Measurements from ENCODE around the gene PEF1.

The PEF1 gene

DNA sequence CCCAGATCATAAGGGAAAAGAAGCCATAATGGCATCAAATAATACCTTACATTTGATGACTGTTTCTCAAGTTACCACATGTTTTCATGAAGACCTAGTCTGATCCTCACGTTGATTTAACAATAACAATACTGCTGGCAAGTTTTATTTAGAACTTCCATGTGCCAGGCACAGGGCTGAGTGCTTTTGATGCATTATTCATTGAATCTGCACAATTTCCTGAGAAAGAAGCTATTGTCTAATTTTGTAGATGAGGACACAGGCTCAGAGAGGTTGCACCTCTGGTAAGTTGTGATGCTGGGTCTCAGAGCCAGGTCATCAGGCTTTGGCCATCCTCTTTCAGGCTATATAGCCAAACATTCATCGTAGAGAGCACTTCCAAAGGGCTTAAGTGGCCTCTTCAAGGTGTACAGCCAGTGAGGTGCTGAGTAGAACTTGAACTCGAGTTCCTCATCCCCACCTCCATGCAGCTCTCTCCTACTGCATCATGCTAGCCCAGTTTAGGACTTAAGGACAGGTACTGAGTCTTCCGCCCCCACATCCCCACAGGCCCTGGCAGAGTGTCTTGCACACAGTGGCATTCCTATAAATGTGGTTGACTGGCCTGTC lies 8.3 kb upstream of the PEF1 start:
- no peak for DNase-seq

DNA sequence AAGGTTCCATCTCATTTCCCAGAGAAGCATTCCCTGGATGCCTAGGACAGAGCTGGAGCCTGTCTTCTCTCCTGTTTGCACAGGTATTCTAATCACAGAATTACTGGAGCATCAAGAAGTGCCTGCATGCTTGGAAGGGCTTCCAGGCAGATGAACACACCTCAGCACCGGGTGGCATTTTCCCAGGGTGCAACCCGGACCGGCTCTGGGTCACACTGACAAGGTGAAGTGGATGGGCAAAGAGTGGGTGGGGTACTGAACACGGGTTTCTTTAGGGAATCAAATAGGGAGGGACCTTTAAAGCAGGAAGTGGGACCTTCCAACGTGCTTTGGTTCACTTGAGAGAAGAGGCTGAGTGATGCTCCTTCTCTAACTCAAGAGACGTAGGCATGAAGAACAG lies 7.1 kb upstream of the PEF1 start:
- DNase-seq = no peak

DNA sequence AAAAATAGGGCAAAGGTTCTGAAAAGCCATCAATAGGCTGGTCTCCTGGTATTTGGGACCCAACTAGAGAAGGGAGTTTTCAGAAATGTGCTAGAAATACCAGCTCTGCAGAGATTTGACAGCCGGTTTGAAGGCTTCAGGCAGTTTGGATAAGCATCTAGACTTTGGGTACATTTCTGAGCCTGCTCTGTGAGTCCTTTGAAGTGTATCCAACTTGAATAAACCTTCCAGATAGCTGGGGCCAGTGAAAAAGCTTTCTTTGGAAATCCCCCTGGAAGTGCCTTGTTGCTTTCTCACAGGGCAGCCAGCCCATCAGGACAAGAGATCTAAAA lies 6.4 kb upstream of the PEF1 start:
- DNase-seq = peak; percentile 75

DNA sequence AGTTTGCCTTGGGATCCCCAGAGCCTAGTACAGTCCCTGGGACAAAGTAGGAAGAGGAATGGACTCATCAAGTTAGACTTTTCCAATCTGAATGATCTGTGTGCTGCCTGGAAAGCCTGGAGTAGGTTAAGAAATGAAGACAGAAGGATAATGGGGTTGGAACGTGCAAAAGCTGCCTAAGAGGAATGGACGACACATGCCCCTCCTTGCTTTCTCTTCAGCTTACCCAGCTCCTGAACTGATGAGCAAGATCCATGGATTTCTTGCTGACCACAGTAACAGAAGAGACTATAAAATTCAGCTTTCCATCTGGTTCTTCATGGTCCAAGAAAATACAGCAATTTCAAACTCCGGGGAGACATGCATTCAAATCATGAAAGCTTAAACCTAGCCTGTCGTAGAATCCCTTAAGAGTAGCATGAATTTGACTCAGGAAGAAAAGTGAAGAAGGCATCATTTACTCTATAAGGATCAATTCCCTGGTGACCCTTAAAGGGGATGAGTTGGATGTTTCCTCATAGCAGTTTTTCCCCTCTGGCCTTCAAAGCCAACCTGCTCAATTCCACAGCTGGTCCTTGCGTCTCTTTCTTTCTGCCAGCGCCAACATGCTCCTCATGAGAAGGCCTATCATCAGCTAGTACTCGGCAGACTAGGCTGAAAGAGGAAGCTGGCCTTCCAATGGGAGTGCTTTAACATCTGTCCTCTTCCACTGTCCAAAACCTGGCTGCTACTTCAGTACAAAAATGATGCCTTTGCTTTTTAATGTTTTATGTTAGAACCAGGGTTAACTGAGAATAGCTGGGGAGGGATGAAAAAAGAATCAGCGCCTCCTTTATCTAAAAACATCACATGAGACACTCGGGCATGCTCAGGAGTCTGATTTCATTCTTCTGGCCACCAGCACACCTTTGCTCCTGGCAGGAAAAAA lies 5.7 kb upstream of the PEF1 start:
- no peak for DNase-seq

DNA sequence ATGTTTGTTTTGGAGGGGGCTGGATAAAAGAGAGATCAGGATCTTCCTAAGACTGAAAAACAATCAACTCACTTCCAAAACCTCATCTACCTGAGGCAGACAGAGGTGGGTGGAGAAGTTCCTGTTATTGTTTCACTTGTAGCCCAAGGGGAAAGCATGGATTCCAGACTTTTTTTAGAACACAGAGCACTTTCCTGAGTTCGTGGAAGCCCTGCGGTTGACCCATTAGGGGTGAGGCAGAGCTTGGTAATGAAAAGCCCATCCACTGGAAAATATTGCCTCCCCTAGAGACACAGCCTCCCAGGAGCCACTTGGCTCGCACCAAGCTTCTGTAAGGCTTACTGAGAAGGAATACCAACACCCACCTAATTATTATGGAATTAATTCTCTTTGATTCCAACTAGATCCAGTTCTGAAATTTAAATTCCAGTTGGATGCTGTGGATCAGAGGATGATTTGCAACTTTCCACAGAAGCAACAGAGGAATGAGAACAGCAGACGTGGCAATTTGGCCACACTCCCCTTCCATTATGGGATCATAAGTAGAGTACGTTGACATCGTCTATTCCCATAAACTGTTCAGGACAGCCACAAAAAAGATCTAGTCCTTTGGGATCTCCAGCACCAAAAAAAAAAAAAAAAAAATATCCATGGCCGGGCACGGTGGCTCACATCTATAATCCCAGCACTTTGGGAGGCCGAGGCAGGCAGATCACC lies 4.1 kb upstream of the PEF1 start:
- DNase-seq = no peak

DNA sequence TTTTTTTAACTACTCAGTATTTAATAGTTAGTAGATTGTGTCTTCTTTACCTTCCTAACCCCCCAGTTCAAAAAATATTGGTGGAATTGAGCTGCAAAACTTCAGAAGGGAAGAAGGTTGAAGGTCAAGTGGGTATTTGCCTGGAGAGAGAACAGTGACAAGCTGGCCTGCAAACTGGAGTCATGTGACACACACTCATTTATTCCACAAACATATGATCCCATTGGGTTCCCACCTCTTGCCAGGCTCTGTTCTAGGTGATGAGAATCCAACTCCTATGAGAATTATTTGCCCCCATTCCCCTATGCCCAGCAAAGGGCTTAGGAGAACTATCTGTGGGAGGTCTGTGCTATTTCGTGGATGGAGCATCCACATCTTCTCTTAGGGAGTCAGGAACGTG lies 3.5 kb upstream of the PEF1 start:
- no peak for DNase-seq

DNA sequence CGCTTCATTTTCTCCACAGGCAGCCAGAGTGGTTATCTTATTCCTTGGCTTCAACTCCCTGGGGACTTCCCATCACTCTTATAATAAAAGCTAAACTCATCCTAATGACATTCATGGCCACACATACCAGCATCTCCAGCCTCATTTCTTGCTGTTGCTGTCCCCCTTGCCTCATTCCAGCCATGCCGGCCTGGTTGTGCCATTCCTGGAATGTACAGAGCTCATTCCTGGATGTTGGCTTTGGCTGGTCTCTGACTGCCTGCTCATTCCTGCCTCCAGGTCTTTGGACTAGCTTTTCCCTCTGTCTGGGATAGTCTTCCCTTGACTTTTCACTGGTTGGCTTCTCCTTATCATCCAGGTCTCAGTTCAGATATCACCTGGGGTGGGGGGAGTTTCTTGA lies 2.4 kb upstream of the PEF1 start:
- peak; percentile 84 for DNase-seq

DNA sequence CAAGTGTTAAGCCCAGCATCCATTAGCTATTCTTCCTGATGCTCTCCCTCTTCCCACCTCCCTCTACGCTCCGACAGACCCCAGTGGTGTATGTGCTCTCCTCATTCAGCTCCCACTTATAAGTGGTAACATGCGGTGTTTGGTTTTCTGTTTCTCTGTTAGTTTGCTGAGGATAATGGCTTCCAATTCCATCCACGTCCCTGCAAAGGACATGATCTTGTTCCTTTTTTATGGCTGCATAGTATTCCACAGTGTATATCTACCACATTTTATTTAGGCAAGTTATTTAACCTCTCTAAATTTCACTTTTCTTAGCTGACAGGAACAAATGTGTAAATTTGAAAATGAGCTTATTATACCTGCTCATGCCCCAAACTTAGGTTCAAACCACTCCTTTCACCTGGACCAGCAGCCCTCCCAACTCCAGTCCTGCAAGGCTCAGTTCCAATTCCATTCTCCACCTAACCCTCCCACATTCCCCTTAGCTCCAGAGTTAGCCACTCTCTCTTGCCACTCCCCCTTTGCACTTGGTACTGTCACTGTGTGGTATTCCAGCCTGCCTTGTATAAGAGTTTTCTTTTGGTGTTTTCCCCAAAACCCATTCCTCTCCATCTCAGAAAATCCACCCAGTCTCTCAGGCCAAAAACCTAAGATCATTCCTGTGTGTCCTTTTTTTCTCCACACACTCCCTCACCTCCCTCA lies 1.7 kb upstream of the PEF1 start:
- DNase-seq = no peak

DNA sequence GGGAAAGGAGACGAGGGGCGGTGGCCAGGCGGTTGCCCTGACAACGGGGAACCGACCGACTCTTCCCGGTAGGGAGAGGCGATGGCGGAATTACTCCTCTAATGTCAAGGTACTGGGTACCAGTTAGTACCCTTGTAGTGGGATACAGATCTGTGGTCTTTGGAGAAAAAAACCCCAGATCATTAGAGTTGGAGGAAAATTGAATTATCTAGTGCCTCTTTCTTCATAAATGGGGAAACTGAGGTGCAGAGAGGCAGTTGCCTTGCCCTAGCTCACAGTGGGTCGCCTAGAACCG lies 545 bp upstream of the PEF1 start:
- no peak for DNase-seq

DNA sequence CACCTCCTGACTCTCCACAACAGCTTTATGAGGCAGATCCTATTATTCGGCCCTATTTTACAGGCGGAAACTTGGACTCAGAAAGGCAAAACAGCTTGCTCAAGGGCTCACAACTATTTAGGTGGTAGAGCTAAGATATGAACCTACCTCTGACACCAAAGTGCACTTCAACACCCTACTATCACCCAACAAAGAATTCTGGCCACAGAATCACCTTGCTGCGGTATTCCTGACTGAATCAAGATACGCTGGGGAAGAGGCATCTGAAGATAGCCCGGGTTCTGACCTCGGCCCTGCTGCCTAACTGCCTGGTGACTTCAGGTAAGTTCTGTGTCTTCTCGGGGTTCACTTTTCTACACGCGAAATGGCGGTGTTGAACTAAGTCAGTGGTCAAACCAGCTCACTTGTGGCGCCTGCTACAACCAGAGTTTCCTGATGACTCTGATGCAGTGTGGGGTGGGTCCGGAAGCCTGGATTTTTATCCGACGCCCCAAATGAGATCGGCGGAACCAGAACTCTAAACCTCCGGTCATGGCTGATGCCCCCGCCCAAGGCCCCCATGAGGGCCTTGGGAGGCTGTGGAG lies 608 bp downstream of the PEF1 start:
- no peak for DNase-seq

DNA sequence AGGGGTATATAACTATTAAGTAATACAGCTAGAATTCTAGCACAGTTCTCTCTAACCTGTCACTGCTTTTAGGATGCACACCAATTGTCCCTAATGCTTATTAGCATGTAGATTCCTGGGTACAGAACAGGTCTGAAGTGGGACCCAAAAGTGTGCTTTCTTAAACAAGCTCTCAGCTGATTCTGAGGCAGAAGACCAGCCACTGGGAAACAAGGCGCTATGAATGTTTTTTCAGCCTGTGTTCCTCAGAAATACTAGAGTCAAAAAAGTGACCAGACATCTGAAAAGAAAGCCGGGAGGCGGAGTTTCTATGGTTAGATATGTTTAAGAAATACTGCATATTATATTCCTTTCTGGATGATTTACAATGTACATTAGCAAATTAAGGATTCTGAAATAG lies 1.8 kb downstream of the PEF1 start:
- no peak for DNase-seq

DNA sequence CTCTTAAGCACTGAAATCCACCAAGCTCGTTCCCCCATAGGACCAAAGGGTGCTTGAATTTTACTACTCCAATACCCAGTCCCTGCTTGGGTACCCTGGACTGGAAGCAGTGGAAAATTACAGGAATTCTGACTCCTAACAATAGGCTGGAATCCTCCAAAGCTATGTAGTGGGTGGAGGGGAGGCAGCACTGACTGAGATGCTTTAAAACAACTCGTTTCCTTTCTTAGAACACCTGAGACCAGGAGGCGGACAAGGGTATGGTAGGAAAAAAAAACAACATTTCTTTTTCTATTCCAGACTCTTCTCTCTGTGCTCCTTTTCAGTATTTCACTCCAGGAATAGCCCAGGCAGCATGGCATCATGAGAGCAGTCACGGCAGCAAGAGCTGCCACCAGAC lies 2.3 kb downstream of the PEF1 start:
- DNase-seq = no peak

DNA sequence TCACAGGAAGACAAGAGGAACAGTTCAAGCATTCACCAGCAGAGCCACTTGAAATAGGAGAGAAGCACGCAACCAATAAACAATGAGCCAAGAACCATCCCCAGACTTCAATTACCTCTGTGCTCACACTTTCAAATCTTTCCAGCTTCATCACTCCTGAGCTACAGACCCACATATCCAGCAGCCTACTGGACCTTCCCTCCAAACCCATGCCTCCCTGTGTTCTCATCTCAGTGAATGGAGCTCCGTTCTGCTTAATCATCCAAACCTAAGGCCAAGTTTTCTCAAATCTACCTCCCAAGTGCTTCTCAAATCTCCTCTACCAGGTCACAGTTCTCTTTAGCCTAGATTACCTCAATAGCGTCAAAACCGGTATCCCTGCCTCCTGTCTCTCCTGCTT lies 3.7 kb downstream of the PEF1 start:
- DNase-seq = no peak

DNA sequence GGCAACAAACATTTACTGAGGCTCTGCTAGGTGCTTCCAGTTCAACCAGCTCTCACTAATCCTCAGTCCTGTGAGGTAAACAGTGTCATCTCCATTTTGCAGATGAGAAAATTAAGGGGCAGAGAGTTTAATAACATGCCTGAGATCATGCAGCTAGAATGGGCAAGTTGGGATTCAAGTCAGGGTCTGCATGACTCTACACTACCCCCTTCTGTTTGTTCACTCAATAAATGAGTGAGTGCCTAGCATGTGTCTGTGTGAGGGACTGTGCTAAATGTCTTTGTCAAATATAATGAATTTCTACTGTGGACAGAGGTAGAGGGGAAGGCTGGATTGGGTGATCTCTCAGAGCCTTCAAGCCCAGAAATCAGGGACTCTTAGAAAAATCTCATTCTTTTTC lies 4.5 kb downstream of the PEF1 start:
- DNase-seq = no peak

DNA sequence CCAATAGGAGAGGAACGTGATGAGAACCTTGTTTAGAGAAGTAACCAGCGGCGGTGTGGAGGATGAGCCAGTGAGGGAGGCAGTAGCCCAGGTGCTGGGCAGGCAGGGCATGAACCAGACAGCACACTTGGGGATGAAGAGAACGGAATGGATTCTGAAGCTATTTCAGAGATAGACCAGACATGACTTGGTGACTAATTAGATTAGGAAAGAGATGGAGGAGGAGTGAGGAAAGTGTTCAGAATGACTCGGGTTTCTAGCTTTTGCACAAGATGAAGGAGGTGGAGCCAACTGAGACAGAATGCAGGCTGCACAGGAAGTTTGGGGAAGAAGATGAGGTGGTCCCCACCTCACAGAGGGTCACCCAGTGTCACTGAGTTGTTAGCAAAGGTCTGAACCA lies 5.1 kb downstream of the PEF1 start:
- DNase-seq = no peak

DNA sequence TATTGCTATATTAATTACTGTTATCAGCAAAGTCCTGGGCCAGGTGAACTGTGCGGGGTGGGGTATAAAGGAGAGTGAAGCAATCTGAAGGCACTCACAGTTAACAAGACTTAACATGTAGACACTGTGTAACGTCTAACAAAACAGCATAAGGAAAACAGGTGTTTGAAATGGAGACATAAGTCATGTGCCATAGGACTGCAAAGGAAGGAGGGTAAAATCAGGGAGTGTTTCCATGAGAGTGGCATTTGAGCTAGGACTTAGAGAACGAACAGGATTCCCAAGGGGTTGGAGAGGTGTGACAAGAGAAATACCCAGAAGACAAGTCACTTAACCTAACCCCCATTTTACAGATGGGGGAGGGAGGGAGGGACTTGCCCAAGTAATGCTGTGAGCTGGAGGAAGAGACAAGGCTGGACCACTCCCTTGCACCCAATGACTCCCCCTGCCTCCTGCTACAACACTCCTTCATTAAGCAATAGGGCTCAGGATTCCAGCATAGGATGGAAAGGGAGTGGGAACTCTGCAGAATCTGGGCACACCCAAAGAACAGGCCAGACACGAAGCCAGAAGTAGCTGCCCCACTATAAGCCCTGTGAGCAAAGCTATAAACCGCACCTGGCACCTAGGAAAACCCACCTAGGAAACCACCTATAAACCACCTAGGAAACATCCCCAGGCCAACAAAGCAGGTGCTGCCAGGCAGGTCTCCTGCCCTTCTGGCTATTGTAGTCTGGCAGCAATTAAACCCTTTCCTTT lies 6.6 kb downstream of the PEF1 start:
- no peak for DNase-seq

DNA sequence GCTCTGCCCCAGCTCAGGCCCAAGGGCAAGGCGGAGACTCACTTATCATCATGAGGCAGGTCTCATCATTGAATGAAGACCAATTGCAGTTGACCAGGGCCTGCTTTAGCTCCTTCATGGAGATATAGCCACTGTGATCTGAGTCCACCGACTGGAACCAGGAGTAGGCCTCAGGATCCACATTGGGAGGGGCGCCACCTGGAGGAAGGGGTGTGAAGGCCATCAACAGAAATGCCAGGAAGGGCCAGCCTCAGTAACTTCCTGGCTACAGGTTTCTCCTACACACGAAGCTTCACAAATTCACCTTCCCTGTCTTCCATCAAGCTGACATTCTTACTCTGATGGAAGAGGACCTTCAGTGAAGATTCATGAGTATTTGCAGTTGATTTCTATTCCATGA lies 11.6 kb downstream of the PEF1 start:
- DNase-seq = peak; percentile 66

DNA sequence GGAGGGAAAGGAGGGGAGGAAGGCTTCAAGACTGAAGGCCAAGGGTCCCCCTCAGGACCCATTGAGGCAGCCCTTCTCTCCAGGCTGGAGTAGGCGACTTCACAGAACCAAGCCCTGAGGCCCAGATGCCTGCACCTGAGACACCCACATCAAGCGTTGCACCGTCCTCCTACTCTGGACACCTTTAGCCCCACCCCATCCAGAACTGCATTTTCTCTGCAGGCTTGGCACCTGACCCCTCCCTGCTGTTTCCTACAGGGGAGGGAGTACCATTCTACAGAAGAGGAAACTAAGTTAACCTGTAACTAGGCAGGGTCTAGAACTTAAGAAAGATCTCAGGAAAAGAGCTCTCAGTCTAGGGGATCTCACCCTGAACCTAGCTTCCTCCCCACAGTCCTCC lies 12.0 kb downstream of the PEF1 start:
- no peak for DNase-seq

DNA sequence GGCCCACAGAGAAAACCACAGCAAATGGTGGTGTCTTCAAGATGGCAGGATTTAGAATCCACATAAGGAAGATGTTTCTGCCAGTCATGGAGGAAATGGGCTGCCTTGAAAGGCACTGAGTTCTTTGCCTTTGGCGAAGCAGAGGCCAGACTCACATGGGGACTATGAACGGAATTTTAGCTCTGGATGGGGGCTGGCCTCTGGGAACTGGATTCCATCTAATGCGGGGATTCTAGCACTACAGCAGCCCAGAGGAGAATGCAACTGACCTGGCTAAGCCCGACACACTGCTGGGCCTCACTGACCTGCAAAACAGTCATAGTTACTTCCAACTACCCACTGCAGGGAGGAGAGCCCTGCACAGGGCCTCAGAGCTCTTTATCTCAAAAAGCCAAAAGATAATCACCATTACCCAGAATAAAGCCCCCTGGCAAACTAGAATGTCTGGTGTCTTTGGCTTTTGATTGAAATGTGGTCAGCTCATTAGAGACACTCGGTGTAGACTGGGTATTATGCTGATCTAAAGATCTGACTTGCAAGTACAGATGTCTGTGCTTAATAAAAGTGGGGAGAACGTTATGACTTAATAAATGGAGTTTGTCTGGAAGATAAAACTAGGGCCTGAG lies 15.6 kb downstream of the PEF1 start:
- peak; percentile 87 for DNase-seq

DNA sequence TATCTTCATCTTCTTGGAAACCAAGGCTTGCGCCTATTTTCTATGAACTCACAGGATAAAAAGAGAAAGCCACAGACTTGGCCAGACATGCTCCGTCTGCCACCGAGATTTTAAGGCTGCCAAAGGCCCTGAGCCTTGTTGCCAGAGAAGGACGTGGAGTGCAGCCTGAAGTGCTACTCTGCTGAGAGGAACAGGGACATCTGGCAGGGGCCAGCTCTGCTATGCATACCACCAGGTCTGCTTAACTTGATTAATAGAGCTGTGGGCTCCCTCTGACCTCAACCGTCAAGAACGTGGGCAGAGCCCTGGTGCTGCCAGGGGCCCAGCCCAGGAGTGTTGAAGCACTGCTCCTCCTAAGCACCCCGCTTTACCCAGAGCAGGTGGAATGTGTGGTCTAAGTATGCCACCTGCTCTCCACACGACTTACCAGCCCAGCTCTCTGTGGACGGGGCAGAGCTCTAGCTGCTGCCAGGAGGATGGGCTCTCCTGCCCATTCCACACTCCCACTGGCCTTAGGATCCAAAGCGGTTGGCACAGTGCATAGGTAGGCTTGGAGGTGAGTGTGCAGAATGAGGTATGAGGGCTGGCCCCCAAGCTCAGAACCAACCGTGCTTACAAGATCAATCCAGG lies 16.6 kb downstream of the PEF1 start:
- DNase-seq = peak; percentile 49

DNA sequence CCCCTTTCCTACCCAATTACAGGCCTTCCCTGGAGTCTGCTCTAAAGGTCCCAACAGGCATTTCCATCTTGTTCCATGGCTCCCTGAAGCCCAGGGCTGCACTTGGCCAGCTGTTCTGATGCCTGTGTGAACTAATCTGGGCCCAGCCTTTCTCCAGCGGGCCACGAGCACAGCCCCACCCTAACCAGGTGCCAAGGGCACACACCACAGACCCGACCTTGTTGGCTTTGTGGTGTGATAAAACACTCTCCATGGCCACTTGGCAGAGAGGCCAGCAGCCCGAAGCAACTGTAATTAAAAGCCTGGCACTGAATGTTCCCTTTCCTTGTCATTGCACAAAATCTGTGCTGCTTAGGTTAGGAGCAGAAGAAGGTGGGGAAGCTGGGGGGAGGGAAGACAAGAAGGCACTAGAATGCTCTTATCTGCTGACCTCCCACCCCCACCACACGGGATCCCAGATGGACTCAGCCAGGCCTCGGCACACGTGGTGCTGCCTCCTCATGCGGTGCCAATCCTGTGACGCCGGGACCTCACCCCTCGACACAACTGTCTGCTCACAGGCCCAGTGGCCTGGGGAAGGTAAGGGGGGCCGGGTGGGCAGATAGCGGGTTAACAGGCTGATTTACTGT lies 17.3 kb downstream of the PEF1 start:
- peak; percentile 45 for DNase-seq
